Measurements from ENCODE around the gene DHODH. TPM values are rescaled to one million over a fixed set of nuclear protein-coding genes. Genes with fewer than 3 reads are reported as not detected.

Gene DHODH
- total and polyA plus RNA-seq, 2 of the 8 experiments (the other 6 are each of a cell fraction or from before 2014, with no cell fraction given), result 9.1 to 19.4 TPM

DNA sequence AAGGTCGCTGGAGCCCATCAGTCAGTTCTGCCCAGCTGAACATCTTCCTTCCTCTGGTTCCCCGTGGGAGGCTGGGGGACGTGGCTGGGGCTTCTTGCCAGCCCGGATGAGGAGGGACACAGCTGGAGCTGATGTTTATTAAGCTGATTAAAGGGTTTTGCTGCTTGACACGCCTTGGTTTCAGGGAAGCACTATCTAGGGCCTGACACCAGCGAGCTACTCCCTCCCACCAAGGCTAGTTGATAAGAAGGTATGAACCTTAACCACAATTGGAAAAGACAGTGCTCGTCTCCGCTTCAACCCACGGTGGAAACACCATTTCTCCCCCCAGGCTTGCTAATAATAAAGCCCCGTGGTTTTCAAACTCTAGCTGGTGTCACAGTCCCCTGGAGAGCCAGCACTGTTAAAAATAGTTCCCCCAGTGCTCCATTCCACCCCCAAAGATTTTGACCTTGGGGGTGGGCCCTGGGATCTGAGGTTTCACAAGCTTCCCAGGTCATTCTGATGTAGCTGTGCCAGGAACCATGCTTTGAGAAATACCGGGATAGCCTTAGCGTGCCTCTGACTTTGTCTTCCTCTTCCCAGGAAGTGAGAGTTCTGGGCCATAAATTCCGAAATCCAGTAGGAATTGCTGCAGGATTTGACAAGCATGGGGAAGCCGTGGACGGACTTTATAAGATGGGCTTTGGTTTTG is 5.5 kb downstream of the DHODH start (continued):
- TF ChIP-seq MAFK (IDR thresholded peaks at IDR 0.05; ENCODE audit: low read depth, low read length), result no peak
